PC-3 (cell line): ENCODE data around the gene EMCN.

Experiments
- CTCF ChIP-seq: fragments of 300-600 bp; sonication (generic); conservative IDR thresholded peaks from 2 replicates; pipeline ENCODE4 v1.5.1; 2017; ENCODE audit warnings: antibody characterized with exemption, low read depth, mild to moderate bottlenecking, low read length
- EZH2phosphoT487 ChIP-seq: fragments of 300-600 bp; sonication (generic); IDR thresholded peaks from 2 replicates; pipeline ENCODE4 v1.6.1; 2018; ENCODE audit warnings: mild to moderate bottlenecking, antibody characterized with exemption, low read length, borderline replicate concordance

- TF ChIP-seq CTCF, result no peak
- no peak for TF ChIP-seq EZH2phosphoT487
These were observed 93.4 kb downstream of the EMCN start for GRCh38 chr4:100424376-100424775.
